CD4-positive, CD25-positive, alpha-beta regulatory T cell (primary cell): ENCODE results near the gene MYO5B. TPM values are rescaled to one million over a fixed set of nuclear protein-coding genes. Genes with fewer than 3 reads are reported as not detected.

Experiments
- ATAC-seq, 2 donors: fragments of 150-1000 bp; cut with Tn5 transposase; one replicate each; pipeline ENCODE4 v1.10.0; 2021; ENCODE audit warnings: low read depth in 2 of 2, moderate number of reproducible peaks in 2 of 2, moderate library complexity in 1 of 2
- DNase-seq, 3 donors: peaks; one replicate each; pipeline versions ENCODE4 v3.0.0 to v3.0.0-alpha.2; 2012 to 2022; ENCODE audit warnings: mixed read lengths in 1 of 3
- H3K27ac ChIP-seq: one replicate; pipeline ENCODE4 v1.7.0; 2013; ENCODE audit warnings: mild to moderate bottlenecking, low read length; ENCODE audit not compliant: insufficient read depth, poor library complexity, severe bottlenecking
- H3K27me3 ChIP-seq: one replicate; pipeline ENCODE4 v1.7.0; 2013; ENCODE audit warnings: low read length; ENCODE audit not compliant: control insufficient read depth, insufficient read depth
- H3K36me3 ChIP-seq: one replicate; pipeline ENCODE4 v1.7.0; 2013; ENCODE audit warnings: mild to moderate bottlenecking, low read length, moderate library complexity; ENCODE audit not compliant: control insufficient read depth, insufficient read depth
- H3K4me1 ChIP-seq: 2 replicates; pipeline ENCODE4 v1.7.0; 2013; ENCODE audit warnings: mild to moderate bottlenecking, low read length; ENCODE audit not compliant: insufficient read depth, control insufficient read depth, poor library complexity, severe bottlenecking
- H3K4me3 ChIP-seq: one replicate; pipeline ENCODE4 v1.7.0; 2013; ENCODE audit warnings: low read depth, mild to moderate bottlenecking, low read length, moderate library complexity
- H3K9me3 ChIP-seq, 2 experiments: 1 replicate in 1 of 2; 2 replicates in 1 of 2; pipeline ENCODE4 v1.7.0; 2013; ENCODE audit warnings: low read length in 2 of 2, mild to moderate bottlenecking in 1 of 2, moderate library complexity in 1 of 2; ENCODE audit not compliant: control insufficient read depth in 2 of 2
- H3K27ac Mint-ChIP-seq, 3 donors: one replicate each; pipeline ENCODE4 v1.8.0; 2020 to 2022; ENCODE audit warnings: mild to moderate bottlenecking in 3 of 3, mixed read lengths in 3 of 3, moderate library complexity in 2 of 3
- H3K27me3 Mint-ChIP-seq: one replicate; pipeline ENCODE4 v1.8.0; 2022; ENCODE audit warnings: mild to moderate bottlenecking, mixed read lengths
- H3K36me3 Mint-ChIP-seq: one replicate; pipeline ENCODE4 v1.8.0; 2020; ENCODE audit warnings: mixed read lengths
- H3K4me1 Mint-ChIP-seq, 4 donors: one replicate each; pipeline ENCODE4 v1.8.0; 2020 to 2022; ENCODE audit warnings: mixed read lengths in 4 of 4, mild to moderate bottlenecking in 1 of 4
- H3K4me3 Mint-ChIP-seq, 4 donors: one replicate each; pipeline ENCODE4 v1.8.0; 2020 to 2022; ENCODE audit warnings: mild to moderate bottlenecking in 4 of 4, mixed read lengths in 4 of 4, moderate library complexity in 3 of 4
- H3K9me3 Mint-ChIP-seq, 7 donors: one replicate each; pipeline ENCODE4 v1.8.0; 2020 to 2022; ENCODE audit warnings: mixed read lengths in 7 of 7, mild to moderate bottlenecking in 3 of 7, moderate library complexity in 2 of 7
- polyA plus RNA-seq, 4 donors: library from polyadenylated mRNA; unstranded; fragments of 300-500 nt; fragmentation: Illumina TruSeq; gene quantifications; one replicate each; pipeline ENCODE4 v1.2.3, GENCODE V29; 2021
- total RNA-seq: library from RNA; stranded (reverse); gene quantifications from one replicate; pipeline ENCODE4 v1.2.3, GENCODE V29; 2022

The MYO5B gene
- total and polyA plus RNA-seq, 5 donors from 2014 or later: 0.02 to 0.03 TPM; not detected in 3

- no peaks in the 10 kb centered on the region for H3K4me1 Mint-ChIP-seq
- no peaks in the 10 kb centered on the region for H3K36me3 Mint-ChIP-seq
- H3K27me3 Mint-ChIP-seq: peaks cover 4% of the 10 kb centered on the region
- Histone ChIP-seq H3K9me3 (no peaks in the 10 kb centered on the region), H3K27ac (no peak overlapping the region), H3K4me3 (no peak overlapping the region), H3K36me3 (no peaks in the 10 kb centered on the region), H3K4me1 (no peaks in the 10 kb centered on the region), H3K27me3 (no peaks in the 10 kb centered on the region)
- H3K9me3 Mint-ChIP-seq: peaks cover 0 to 2% (median 0%) of the 10 kb centered on the region in 7 donors
- H3K27ac Mint-ChIP-seq: no peak overlapping the region
- no peak for DNase-seq
- no peak overlapping the region for H3K4me3 Mint-ChIP-seq
- no peak for ATAC-seq
These were observed 105.2 kb downstream of the MYO5B start for GRCh38 chr18:50089702-50090101.

DNA sequence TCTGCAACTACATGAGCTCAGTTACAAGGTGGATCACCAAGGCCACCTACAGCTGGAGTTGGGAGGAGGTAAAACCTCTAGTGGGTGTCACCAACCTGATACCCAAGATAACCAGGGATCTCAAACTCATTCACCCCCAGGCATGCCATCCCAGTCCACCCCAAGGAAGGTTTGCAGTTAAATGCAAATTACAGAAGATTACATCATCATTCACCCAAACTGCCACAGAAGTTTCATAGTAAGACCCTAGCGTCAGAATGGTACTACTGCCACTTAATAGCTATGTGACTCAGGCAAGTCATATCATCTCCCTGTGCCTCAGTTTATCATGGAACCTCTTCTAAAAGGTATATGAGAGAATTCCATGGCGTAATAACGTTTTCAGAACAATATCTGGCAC lies 111.2 kb downstream of the MYO5B start:
- no peak overlapping the region for H3K27ac ChIP-seq
- Mint-ChIP-seq H3K4me1 (no peaks in the 10 kb centered on the region), H3K27me3 (no peaks in the 10 kb centered on the region), H3K27ac (no peak overlapping the region), H3K36me3 (no peaks in the 10 kb centered on the region), H3K4me3 (no peak overlapping the region), H3K9me3 (no peaks in the 10 kb centered on the region)
- no peaks in the 10 kb centered on the region for H3K36me3 ChIP-seq
- H3K27me3 ChIP-seq: peaks cover 2% of the 10 kb centered on the region
- no peak overlapping the region for H3K4me3 ChIP-seq
- no peaks in the 10 kb centered on the region for H3K9me3 ChIP-seq
- no peaks in the 10 kb centered on the region for H3K4me1 ChIP-seq
- no peak for ATAC-seq
- DNase-seq: no peak

DNA sequence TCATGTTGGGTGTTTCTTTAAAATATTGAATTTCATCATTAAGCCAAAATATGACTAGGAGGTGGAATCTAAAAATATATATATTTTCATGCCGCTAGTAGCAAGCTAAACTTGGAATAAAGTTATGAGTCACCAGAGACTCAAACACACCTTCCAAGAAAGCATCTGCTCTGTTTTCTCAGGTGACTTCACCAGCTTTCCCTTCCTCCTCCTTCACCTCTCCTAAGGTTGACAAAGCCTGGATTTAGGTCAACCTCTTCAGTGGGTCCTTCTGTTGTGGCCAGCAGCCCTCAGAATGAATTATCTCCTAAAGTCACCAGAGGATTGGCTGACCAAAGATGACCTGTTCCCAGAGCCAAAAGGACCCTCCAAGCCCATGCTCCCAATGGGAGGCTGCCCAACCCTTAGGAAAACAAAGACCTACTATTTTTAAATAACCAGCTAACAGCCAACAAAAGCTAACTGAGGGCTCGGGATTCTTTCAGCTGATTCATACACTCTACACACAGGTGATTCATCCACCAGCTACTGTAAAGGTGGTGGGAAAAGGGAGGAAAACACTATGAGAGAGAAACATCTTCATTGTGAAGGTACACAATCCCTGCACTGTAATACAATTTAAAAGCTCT lies 113.9 kb downstream of the MYO5B start:
- H3K4me1 ChIP-seq: no peaks in the 10 kb centered on the region
- no peak overlapping the region for H3K27ac ChIP-seq
- no peak for ATAC-seq
- no peak overlapping the region for H3K27ac Mint-ChIP-seq
- H3K36me3 Mint-ChIP-seq: no peaks in the 10 kb centered on the region
- peaks cover 7% of the 10 kb centered on the region for H3K27me3 Mint-ChIP-seq
- peaks cover 0 to 2% (median 0%) of the 10 kb centered on the region in 4 donors for H3K4me1 Mint-ChIP-seq
- no peak overlapping the region for H3K4me3 Mint-ChIP-seq
- H3K27me3 ChIP-seq: peaks cover 5% of the 10 kb centered on the region
- no peaks in the 10 kb centered on the region for H3K9me3 ChIP-seq
- DNase-seq: no peak
- no peaks in the 10 kb centered on the region for H3K36me3 ChIP-seq
- H3K4me3 ChIP-seq: no peak overlapping the region
- H3K9me3 Mint-ChIP-seq: peaks cover 0 to 1% (median 0%) of the 10 kb centered on the region in 7 donors

- Histone ChIP-seq H3K27me3 (peaks cover 5% of the 10 kb centered on the region), H3K27ac (no peak overlapping the region), H3K9me3 (no peaks in the 10 kb centered on the region), H3K4me1 (no peaks in the 10 kb centered on the region), H3K4me3 (no peak overlapping the region), H3K36me3 (no peaks in the 10 kb centered on the region)
- Mint-ChIP-seq H3K4me3 (no peak overlapping the region), H3K27ac (no peak overlapping the region), H3K4me1 (peaks cover 0 to 3% (median 0%) of the 10 kb centered on the region in 4 donors), H3K36me3 (no peaks in the 10 kb centered on the region), H3K27me3 (peaks cover 7% of the 10 kb centered on the region), H3K9me3 (peaks cover 0 to 1% (median 0%) of the 10 kb centered on the region in 7 donors)
- no peak for ATAC-seq
- no peak for DNase-seq
These were observed 114.6 kb downstream of the MYO5B start for GRCh38 chr18:50080316-50080715.

GRCh38 chr18:50079571-50080295 lies 115.2 kb downstream of the MYO5B start:
- peaks cover 7% of the 10 kb centered on the region for H3K27me3 Mint-ChIP-seq
- no peaks in the 10 kb centered on the region for H3K4me1 ChIP-seq
- no peaks in the 10 kb centered on the region for H3K36me3 Mint-ChIP-seq
- H3K27ac Mint-ChIP-seq: no peak overlapping the region
- no peaks in the 10 kb centered on the region for H3K9me3 ChIP-seq
- peaks cover 0 to 3% (median 0%) of the 10 kb centered on the region in 4 donors for H3K4me1 Mint-ChIP-seq
- DNase-seq (no peak), ATAC-seq (no peak)
- no peak overlapping the region for H3K4me3 Mint-ChIP-seq
- peaks cover 0 to 1% (median 0%) of the 10 kb centered on the region in 7 donors for H3K9me3 Mint-ChIP-seq
- no peak overlapping the region for H3K27ac ChIP-seq
- H3K4me3 ChIP-seq: no peak overlapping the region
- peaks cover 5% of the 10 kb centered on the region for H3K27me3 ChIP-seq
- no peaks in the 10 kb centered on the region for H3K36me3 ChIP-seq

DNA sequence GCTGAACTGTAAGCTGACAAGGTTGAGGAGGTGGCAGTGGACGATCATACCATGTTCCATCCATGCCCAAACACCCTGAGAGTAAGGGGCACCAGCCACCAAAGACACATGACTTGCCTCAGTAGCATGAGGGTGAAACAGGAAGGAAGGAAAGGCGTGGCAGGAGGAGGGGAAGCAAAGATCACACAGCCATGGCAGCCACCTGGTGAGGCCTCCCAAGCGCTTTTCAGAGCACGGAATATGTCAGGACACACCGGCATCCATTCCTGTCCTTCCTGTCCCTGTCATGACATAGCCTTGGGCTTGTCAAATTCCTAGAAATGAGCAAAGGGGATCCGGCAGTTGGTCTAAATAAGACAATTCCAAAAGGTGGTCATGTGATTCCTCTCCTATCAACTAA lies 118.7 kb downstream of the MYO5B start:
- Mint-ChIP-seq H3K36me3 (no peaks in the 10 kb centered on the region), H3K27ac (no peak overlapping the region), H3K9me3 (peaks cover 0 to 5% (median 0%) of the 10 kb centered on the region in 7 donors), H3K4me3 (no peak overlapping the region), H3K27me3 (peaks cover 12% of the 10 kb centered on the region), H3K4me1 (peaks cover 0 to 3% (median 0%) of the 10 kb centered on the region in 4 donors)
- no peaks in the 10 kb centered on the region for H3K36me3 ChIP-seq
- ATAC-seq: no peak
- H3K9me3 ChIP-seq: no peaks in the 10 kb centered on the region
- H3K4me3 ChIP-seq: no peak overlapping the region
- H3K27me3 ChIP-seq: peaks cover 4% of the 10 kb centered on the region
- no peaks in the 10 kb centered on the region for H3K4me1 ChIP-seq
- H3K27ac ChIP-seq: no peak overlapping the region
- DNase-seq: peak in 1 of 3 donors; percentile 1

- no peaks in the 10 kb centered on the region for H3K36me3 ChIP-seq
- DNase-seq (no peak), ATAC-seq (no peak)
- H3K9me3 ChIP-seq: no peaks in the 10 kb centered on the region
- no peaks in the 10 kb centered on the region for H3K4me1 ChIP-seq
- peaks cover 0 to 3% (median 0%) of the 10 kb centered on the region in 4 donors for H3K4me1 Mint-ChIP-seq
- no peak overlapping the region for H3K27ac ChIP-seq
- no peak overlapping the region for H3K4me3 Mint-ChIP-seq
- no peak overlapping the region for H3K27ac Mint-ChIP-seq
- H3K4me3 ChIP-seq: no peak overlapping the region
- H3K27me3 Mint-ChIP-seq: peaks cover 12% of the 10 kb centered on the region
- H3K36me3 Mint-ChIP-seq: no peaks in the 10 kb centered on the region
- H3K27me3 ChIP-seq: peaks cover 4% of the 10 kb centered on the region
- peaks cover 0 to 5% (median 0%) of the 10 kb centered on the region in 7 donors for H3K9me3 Mint-ChIP-seq
These were observed 119.2 kb downstream of the MYO5B start for GRCh38 chr18:50075772-50076171.
